ENCODE measurements around the gene ADGRV1.

- TF ChIP-seq CTCF (IDR thresholded peaks at IDR 0.05; ENCODE audit: borderline replicate concordance, extremely low read depth, low read length, poor library complexity, severe bottlenecking) (no peak), EZH2 (IDR thresholded peaks at IDR 0.05; ENCODE audit: borderline replicate concordance, low read depth, low read length, severe bottlenecking) (no peak)
Observed at GRCh38 chr5:90881626-90882150, 323.1 kb downstream of the ADGRV1 start.

All from DND-41 (cell line).